ENCODE measurements around the gene MRTFB. TPM values are rescaled to one million over a fixed set of nuclear protein-coding genes. Genes with fewer than 3 reads are reported as not detected.
A peak's percentile ranks its signal among the peaks of the same experiment; 100 is the strongest.
"Not testable (repeated sequence)": the region's sequence is repeated elsewhere in the genome, so short reads cannot be mapped to it uniquely, and the experiment has no call there.

The MRTFB gene
- total RNA-seq, 1 experiment from 2014 or later: 90.5 TPM

- ATAC-seq: no peak
- intact Hi-C loops (cut with micrococcal nuclease; ENCODE audit: unreplicated experiment) (loop anchor here (10.0 kb wide), 1 partner anchor 258 kb away; the partner anchor contains the start of gene ERCC4), in situ Hi-C loops (cut with HindIII; ENCODE audit: low pct_unique_long_range_greater_than_20kb, low sequenced_read_pairs) (no loop called here)
- H3K4me3 ChIP-seq (ENCODE audit: low read depth in 2 of 2, low read length in 2 of 2): no peak overlapping the region
- ChIA-PET CTCF (no interaction called here), POLR2A (no interaction called here)
- BruUV-seq (replicated peaks): TSS peak; percentile 6
- no peaks in the 10 kb centered on the region for H3K27me3 ChIP-seq (ENCODE audit: control insufficient read depth, insufficient read depth, low read length)
- no peaks in the 10 kb centered on the region for H3K36me3 ChIP-seq (ENCODE audit: control insufficient read depth, insufficient read depth, low read length)
- H3K9me3 ChIP-seq (ENCODE audit: control insufficient read depth, insufficient read depth, low read depth, low read length): no peaks in the 10 kb centered on the region
- H3K27ac ChIP-seq (ENCODE audit: low read length): peak overlapping the region; percentile 6; the same call in 1 of the 2 replicates
- H3K4me1 ChIP-seq (ENCODE audit: control insufficient read depth, insufficient read depth, low read length): peaks cover 27% of the 10 kb centered on the region
- TF ChIP-seq POLR2AphosphoS5 (IDR thresholded peaks at IDR 0.05; ENCODE audit: low read depth, low read length): no peak
- no peak for DNase-seq (ENCODE audit: low read depth, low spot score)
These were observed 111.9 kb downstream of the MRTFB start for GRCh38 chr16:14182999-14183398.

- in situ Hi-C loops (cut with HindIII; ENCODE audit: low pct_unique_long_range_greater_than_20kb, low sequenced_read_pairs); DNase-seq (ENCODE audit: low read depth, low spot score); H3K27me3 ChIP-seq (ENCODE audit: control insufficient read depth, insufficient read depth, low read length); BruUV-seq (replicated peaks); H3K36me3 ChIP-seq (ENCODE audit: control insufficient read depth, insufficient read depth, low read length); CTCF ChIA-PET; H3K4me3 ChIP-seq (ENCODE audit: low read depth in 2 of 2, low read length in 2 of 2); ATAC-seq; H3K27ac ChIP-seq (ENCODE audit: low read length); H3K9me3 ChIP-seq (ENCODE audit: control insufficient read depth, insufficient read depth, low read depth, low read length): not testable (repeated sequence)
- POLR2A ChIA-PET: interaction anchor here (0.6 kb wide), 1 partner anchor 27 kb away, joined by 4 read pairs; no protein-coding TSS in a partner anchor
- peaks cover 27% of the 10 kb centered on the region for H3K4me1 ChIP-seq (ENCODE audit: control insufficient read depth, insufficient read depth, low read length)
- intact Hi-C loops (cut with micrococcal nuclease; ENCODE audit: unreplicated experiment): loop anchor here (10.0 kb wide), 1 partner anchor 259 kb away; the partner anchor contains the start of gene ERCC4
These were observed 112.8 kb downstream of the MRTFB start for GRCh38 chr16:14183962-14184361.

- ATAC-seq (peak; percentile 67; the same call in 1 of the 2 replicates), DNase-seq (ENCODE audit: low read depth, low spot score) (no peak)
- TF ChIP-seq POLR2AphosphoS5 (IDR thresholded peaks at IDR 0.05; ENCODE audit: low read depth, low read length) (no peak), SIN3A (IDR thresholded peaks at IDR 0.05; ENCODE audit: borderline replicate concordance, insufficient read depth, low read depth, low read length) (no peak), CTCF (IDR thresholded peaks at IDR 0.05) (peak; percentile 76), TCF7L2 (IDR thresholded peaks at IDR 0.05; ENCODE audit: low read depth, low read length) (no peak)
- TF ChIP-seq, protein P1, sequence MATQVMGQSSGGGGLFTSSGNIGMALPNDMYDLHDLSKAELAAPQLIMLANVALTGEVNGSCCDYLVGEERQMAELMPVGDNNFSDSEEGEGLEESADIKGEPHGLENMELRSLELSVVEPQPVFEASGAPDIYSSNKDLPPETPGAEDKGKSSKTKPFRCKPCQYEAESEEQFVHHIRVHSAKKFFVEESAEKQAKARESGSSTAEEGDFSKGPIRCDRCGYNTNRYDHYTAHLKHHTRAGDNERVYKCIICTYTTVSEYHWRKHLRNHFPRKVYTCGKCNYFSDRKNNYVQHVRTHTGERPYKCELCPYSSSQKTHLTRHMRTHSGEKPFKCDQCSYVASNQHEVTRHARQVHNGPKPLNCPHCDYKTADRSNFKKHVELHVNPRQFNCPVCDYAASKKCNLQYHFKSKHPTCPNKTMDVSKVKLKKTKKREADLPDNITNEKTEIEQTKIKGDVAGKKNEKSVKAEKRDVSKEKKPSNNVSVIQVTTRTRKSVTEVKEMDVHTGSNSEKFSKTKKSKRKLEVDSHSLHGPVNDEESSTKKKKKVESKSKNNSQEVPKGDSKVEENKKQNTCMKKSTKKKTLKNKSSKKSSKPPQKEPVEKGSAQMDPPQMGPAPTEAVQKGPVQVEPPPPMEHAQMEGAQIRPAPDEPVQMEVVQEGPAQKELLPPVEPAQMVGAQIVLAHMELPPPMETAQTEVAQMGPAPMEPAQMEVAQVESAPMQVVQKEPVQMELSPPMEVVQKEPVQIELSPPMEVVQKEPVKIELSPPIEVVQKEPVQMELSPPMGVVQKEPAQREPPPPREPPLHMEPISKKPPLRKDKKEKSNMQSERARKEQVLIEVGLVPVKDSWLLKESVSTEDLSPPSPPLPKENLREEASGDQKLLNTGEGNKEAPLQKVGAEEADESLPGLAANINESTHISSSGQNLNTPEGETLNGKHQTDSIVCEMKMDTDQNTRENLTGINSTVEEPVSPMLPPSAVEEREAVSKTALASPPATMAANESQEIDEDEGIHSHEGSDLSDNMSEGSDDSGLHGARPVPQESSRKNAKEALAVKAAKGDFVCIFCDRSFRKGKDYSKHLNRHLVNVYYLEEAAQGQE (IDR thresholded peaks at IDR 0.05; ENCODE audit: insufficient read depth in 1 of 2, low read depth in 2 of 2, low read length in 1 of 2): no peak
- Histone ChIP-seq H3K36me3 (ENCODE audit: control insufficient read depth, insufficient read depth, low read length) (no peaks in the 10 kb centered on the region), H3K4me3 (ENCODE audit: low read depth in 2 of 2, low read length in 2 of 2) (no peak overlapping the region; a peak in 1 of 4 replicates), H3K27ac (ENCODE audit: low read length) (peak overlapping the region; percentile 40), H3K27me3 (ENCODE audit: control insufficient read depth, insufficient read depth, low read length) (no peaks in the 10 kb centered on the region), H3K4me1 (ENCODE audit: control insufficient read depth, insufficient read depth, low read length) (peaks cover 27% of the 10 kb centered on the region), H3K9me3 (ENCODE audit: control insufficient read depth, insufficient read depth, low read depth, low read length) (no peaks in the 10 kb centered on the region)
- CTCF ChIA-PET: interaction anchor here (0.6 kb wide), 1 partner anchor 250 kb away, joined by 3 read pairs; no protein-coding TSS in a partner anchor
- in situ Hi-C loops (cut with HindIII; ENCODE audit: low pct_unique_long_range_greater_than_20kb, low sequenced_read_pairs) (no loop called here), intact Hi-C loops (cut with micrococcal nuclease; ENCODE audit: unreplicated experiment) (loop anchor here (10.0 kb wide), 1 partner anchor 261 kb away; the partner anchor contains the start of gene ERCC4)
- POLR2A ChIA-PET: interaction anchor here (0.7 kb wide), 1 partner anchor 87 kb away, joined by 3 read pairs; no protein-coding TSS in a partner anchor
- BruUV-seq (replicated peaks): no TSS peak
These were observed 115.1 kb downstream of the MRTFB start for GRCh38 chr16:14186007-14186794.
